WTC11 (cell line): ENCODE data around the gene COG5. TPM values are rescaled to one million over a fixed set of nuclear protein-coding genes. Genes with fewer than 3 reads are reported as not detected.
A peak's percentile ranks its signal among the peaks of the same experiment; 100 is the strongest.

Experiments
- ATAC-seq: fragments of 200-7000 bp; cut with Tn5 transposase; 2 replicates; pipeline ENCODE4 v1.10.0; 2021; ENCODE audit warnings: mild to moderate bottlenecking, moderate library complexity
- CTCF ChIA-PET: fragments of 300-600 bp; sonication (Branson Sonifier 250); formaldehyde crosslinking; loops from one replicate; lab custom pipeline; 2021; ENCODE audit warnings: antibody characterized with exemption; lab: Charles Lee
- POLR2A ChIA-PET: fragments of 350-600 bp; sonication (Branson Sonifier 250); formaldehyde crosslinking; loops from one replicate; lab custom pipeline; 2021; ENCODE audit warnings: antibody characterized with exemption; lab: Charles Lee
- DNase-seq: peaks from one replicate; pipeline ENCODE4 v3.0.0; 2021; ENCODE audit warnings: low spot score
- H3K27ac Mint-ChIP-seq: 2 replicates; pipeline ENCODE4 v1.8.0; 2021; ENCODE audit warnings: mixed read lengths
- H3K27me3 Mint-ChIP-seq: 2 replicates; pipeline ENCODE4 v1.8.0; 2021; ENCODE audit warnings: low read depth, mild to moderate bottlenecking, moderate library complexity, mixed read lengths
- H3K36me3 Mint-ChIP-seq: 2 replicates; pipeline ENCODE4 v1.8.0; 2021; ENCODE audit warnings: mixed read lengths
- H3K4me1 Mint-ChIP-seq: 2 replicates; pipeline ENCODE4 v1.8.0; 2022; ENCODE audit warnings: mixed read lengths
- H3K4me3 Mint-ChIP-seq: 2 replicates; pipeline ENCODE4 v1.8.0; 2021; ENCODE audit warnings: mild to moderate bottlenecking, moderate library complexity, mixed read lengths
- H3K9me3 Mint-ChIP-seq: 2 replicates; pipeline ENCODE4 v1.8.0; 2021; ENCODE audit warnings: mixed read lengths
- AFF4 ChIP-seq: sonication (generic); formaldehyde crosslinking; IDR thresholded peaks from 2 replicates; pipeline ENCODE4 v1.8.1; 2023; ENCODE audit warnings: mild to moderate bottlenecking, missing genetic modification reagents, borderline replicate concordance
- ATF2 ChIP-seq: sonication (generic); formaldehyde crosslinking; IDR thresholded peaks from 2 replicates; pipeline ENCODE4 v1.8.1; 2022; ENCODE audit warnings: low read depth, missing genetic modification reagents, borderline replicate concordance
- CBFB ChIP-seq: sonication (generic); formaldehyde crosslinking; IDR thresholded peaks from 2 replicates; pipeline ENCODE4 v1.8.1; 2022; ENCODE audit warnings: mild to moderate bottlenecking, low read depth, missing genetic modification reagents
- CTCF ChIP-seq: fragments of 200-600 bp; IDR thresholded peaks from 2 replicates; pipeline ENCODE4 v1.8.0; 2022; ENCODE audit warnings: antibody characterized with exemption
- ELF4 ChIP-seq: sonication (generic); formaldehyde crosslinking; IDR thresholded peaks from 2 replicates; pipeline ENCODE4 v1.8.1; 2022; ENCODE audit warnings: low read depth, mild to moderate bottlenecking, moderate library complexity, missing genetic modification reagents
- ESRRA ChIP-seq: sonication (generic); formaldehyde crosslinking; IDR thresholded peaks from 2 replicates; pipeline ENCODE4 v1.8.1; 2022; ENCODE audit warnings: mild to moderate bottlenecking, missing genetic modification reagents, borderline replicate concordance
- ETV6 ChIP-seq: sonication (generic); formaldehyde crosslinking; IDR thresholded peaks from 2 replicates; pipeline ENCODE4 v1.8.1; 2022; ENCODE audit warnings: mild to moderate bottlenecking, missing genetic modification reagents
- FOXK1 ChIP-seq: sonication (generic); formaldehyde crosslinking; IDR thresholded peaks from 2 replicates; pipeline ENCODE4 v1.8.0; 2022; ENCODE audit warnings: mild to moderate bottlenecking, moderate library complexity, missing genetic modification reagents
- GRHL2 ChIP-seq: fragments of 250-450 bp; sonication (Bioruptor Pico); IDR thresholded peaks from 2 replicates; pipeline ENCODE4 v1.8.0; 2022; ENCODE audit warnings: mild to moderate bottlenecking, moderate library complexity; ENCODE audit not compliant: insufficient replicate concordance, severe bottlenecking
- GTF2I ChIP-seq: fragments of 250-450 bp; sonication (Bioruptor Pico); conservative IDR thresholded peaks from 2 replicates; pipeline ENCODE4 v1.4.0; 2021; ENCODE audit warnings: mild to moderate bottlenecking
- JUN ChIP-seq: sonication (generic); formaldehyde crosslinking; IDR thresholded peaks from 2 replicates; pipeline ENCODE4 v1.8.0; 2023; ENCODE audit warnings: mild to moderate bottlenecking, missing genetic modification reagents
- MYBL2 ChIP-seq: sonication (generic); formaldehyde crosslinking; IDR thresholded peaks from 2 replicates; pipeline ENCODE4 v1.8.1; 2023; ENCODE audit warnings: mild to moderate bottlenecking, moderate library complexity, missing genetic modification reagents
- NR1H2 ChIP-seq: sonication (generic); formaldehyde crosslinking; IDR thresholded peaks from 2 replicates; pipeline ENCODE4 v1.9.0; 2021; ENCODE audit warnings: mild to moderate bottlenecking, moderate library complexity, missing genetic modification reagents
- NR3C1 ChIP-seq: sonication (generic); formaldehyde crosslinking; conservative IDR thresholded peaks from 2 replicates; pipeline ENCODE4 v1.8.1; 2023; ENCODE audit warnings: low read depth, mild to moderate bottlenecking, missing genetic modification reagents
- TCF7 ChIP-seq: sonication (generic); formaldehyde crosslinking; IDR thresholded peaks from 2 replicates; pipeline ENCODE4 v1.8.0; 2022; ENCODE audit warnings: mild to moderate bottlenecking, low read depth, missing genetic modification reagents, moderate library complexity
- TEAD4 ChIP-seq: sonication (generic); formaldehyde crosslinking; IDR thresholded peaks from 2 replicates; pipeline ENCODE4 v1.8.0; 2022; ENCODE audit warnings: mild to moderate bottlenecking, missing genetic modification reagents
- ZBTB43 ChIP-seq: sonication (generic); formaldehyde crosslinking; IDR thresholded peaks from 2 replicates; pipeline ENCODE4 v1.8.1; 2023; ENCODE audit warnings: mild to moderate bottlenecking, missing genetic modification reagents
- total RNA-seq: library from RNA; stranded (reverse); gene quantifications from 3 replicates; pipeline ENCODE4 v1.2.3, GENCODE V29; 2021
- TF ChIP-seq, protein P1 (sequence below): sonication (generic); formaldehyde crosslinking; IDR thresholded peaks from 2 replicates; pipeline ENCODE4 v1.8.1; 2023; ENCODE audit warnings: mild to moderate bottlenecking, moderate library complexity, missing genetic modification reagents
- TF ChIP-seq, protein P2 (sequence below): sonication (generic); formaldehyde crosslinking; IDR thresholded peaks from 2 replicates; pipeline ENCODE4 v1.8.1; 2022; ENCODE audit warnings: mild to moderate bottlenecking, missing genetic modification reagents, moderate library complexity, borderline replicate concordance
- TF ChIP-seq, protein P3 (sequence below): fragments of 250-450 bp; sonication (Bioruptor Pico); IDR thresholded peaks from 2 replicates; pipeline ENCODE4 v2.1.2; 2022; ENCODE audit warnings: mild to moderate bottlenecking, moderate library complexity
- TF ChIP-seq, protein P4 (sequence below): sonication (generic); formaldehyde crosslinking; IDR thresholded peaks from 2 replicates; pipeline ENCODE4 v1.8.0; 2022; ENCODE audit warnings: mild to moderate bottlenecking, missing genetic modification reagents

Gene COG5
- total RNA-seq, 1 experiment from 2014 or later, result 23.8 TPM

- TF ChIP-seq AFF4 (CRISPR knock-in tag) (no peak), ATF2 (CRISPR knock-in tag) (no peak), ETV6 (CRISPR knock-in tag) (no peak)
Measured at GRCh38 chr7:107609811-107610261, 46.1 kb upstream of the COG5 start (continued).

DNA sequence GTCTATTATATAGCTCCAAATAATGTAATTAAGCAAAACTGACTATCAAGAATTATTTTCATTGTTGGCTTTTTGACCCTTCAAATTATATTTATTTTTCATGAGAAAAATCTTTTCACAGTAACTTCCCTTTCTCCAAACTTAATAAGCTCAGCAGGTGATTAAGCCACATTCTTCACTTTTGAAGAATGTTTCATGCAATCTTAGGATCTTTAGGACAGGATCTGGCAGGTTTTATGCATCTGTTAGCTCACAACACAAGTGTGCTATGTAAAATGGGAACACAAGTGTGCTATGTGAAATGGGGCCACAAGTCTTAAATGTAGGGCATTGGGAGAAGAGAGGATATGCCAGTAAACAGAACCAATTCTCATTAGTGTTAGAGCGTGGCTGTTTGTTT is 42.6 kb upstream of the COG5 start:
- Mint-ChIP-seq H3K4me3 (no peak overlapping the region), H3K27me3 (no peaks in the 10 kb centered on the region), H3K36me3 (no peaks in the 10 kb centered on the region), H3K27ac (peak overlapping the region; percentile 18; the same call in 1 of the 2 replicates), H3K4me1 (no peaks in the 10 kb centered on the region), H3K9me3 (no peaks in the 10 kb centered on the region)
- POLR2A ChIA-PET, result no interaction called here
- DNase-seq (no peak), ATAC-seq (no peak)
- CTCF ChIA-PET, result no interaction called here
- TF ChIP-seq CBFB (no peak), ZBTB43 (no peak), MYBL2 (no peak), GRHL2 (CRISPR knock-in tag) (no peak), FOXK1 (CRISPR knock-in tag) (no peak), TCF7 (CRISPR knock-in tag) (no peak), NR1H2 (CRISPR knock-in tag) (no peak), ELF4 (CRISPR knock-in tag) (no peak), CTCF (no peak), ESRRA (no peak), ATF2 (CRISPR knock-in tag) (no peak), GTF2I (CRISPR knock-in tag) (no peak), TEAD4 (CRISPR knock-in tag) (no peak), NR3C1 (no peak), JUN (CRISPR knock-in tag) (no peak)
- TF ChIP-seq, protein P1, sequence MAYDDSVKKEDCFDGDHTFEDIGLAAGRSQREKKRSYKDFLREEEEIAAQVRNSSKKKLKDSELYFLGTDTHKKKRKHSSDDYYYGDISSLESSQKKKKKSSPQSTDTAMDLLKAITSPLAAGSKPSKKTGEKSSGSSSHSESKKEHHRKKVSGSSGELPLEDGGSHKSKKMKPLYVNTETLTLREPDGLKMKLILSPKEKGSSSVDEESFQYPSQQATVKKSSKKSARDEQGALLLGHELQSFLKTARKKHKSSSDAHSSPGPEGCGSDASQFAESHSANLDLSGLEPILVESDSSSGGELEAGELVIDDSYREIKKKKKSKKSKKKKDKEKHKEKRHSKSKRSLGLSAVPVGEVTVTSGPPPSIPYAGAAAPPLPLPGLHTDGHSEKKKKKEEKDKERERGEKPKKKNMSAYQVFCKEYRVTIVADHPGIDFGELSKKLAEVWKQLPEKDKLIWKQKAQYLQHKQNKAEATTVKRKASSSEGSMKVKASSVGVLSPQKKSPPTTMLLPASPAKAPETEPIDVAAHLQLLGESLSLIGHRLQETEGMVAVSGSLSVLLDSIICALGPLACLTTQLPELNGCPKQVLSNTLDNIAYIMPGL (CRISPR knock-in tag), result no peak
- TF ChIP-seq, protein P2, sequence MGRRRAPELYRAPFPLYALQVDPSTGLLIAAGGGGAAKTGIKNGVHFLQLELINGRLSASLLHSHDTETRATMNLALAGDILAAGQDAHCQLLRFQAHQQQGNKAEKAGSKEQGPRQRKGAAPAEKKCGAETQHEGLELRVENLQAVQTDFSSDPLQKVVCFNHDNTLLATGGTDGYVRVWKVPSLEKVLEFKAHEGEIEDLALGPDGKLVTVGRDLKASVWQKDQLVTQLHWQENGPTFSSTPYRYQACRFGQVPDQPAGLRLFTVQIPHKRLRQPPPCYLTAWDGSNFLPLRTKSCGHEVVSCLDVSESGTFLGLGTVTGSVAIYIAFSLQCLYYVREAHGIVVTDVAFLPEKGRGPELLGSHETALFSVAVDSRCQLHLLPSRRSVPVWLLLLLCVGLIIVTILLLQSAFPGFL (CRISPR knock-in tag), result no peak
- TF ChIP-seq, protein P3, sequence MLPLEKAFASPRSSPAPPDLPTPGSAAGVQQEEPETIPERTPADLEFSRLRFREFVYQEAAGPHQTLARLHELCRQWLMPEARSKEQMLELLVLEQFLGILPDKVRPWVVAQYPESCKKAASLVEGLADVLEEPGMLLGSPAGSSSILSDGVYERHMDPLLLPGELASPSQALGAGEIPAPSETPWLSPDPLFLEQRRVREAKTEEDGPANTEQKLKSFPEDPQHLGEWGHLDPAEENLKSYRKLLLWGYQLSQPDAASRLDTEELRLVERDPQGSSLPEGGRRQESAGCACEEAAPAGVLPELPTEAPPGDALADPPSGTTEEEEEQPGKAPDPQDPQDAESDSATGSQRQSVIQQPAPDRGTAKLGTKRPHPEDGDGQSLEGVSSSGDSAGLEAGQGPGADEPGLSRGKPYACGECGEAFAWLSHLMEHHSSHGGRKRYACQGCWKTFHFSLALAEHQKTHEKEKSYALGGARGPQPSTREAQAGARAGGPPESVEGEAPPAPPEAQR, result no peak
- TF ChIP-seq, protein P4, sequence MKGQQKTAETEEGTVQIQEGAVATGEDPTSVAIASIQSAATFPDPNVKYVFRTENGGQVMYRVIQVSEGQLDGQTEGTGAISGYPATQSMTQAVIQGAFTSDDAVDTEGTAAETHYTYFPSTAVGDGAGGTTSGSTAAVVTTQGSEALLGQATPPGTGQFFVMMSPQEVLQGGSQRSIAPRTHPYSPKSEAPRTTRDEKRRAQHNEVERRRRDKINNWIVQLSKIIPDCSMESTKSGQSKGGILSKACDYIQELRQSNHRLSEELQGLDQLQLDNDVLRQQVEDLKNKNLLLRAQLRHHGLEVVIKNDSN (CRISPR knock-in tag), result no peak
